Mammary epithelial cell (primary cell): ENCODE measurements around the gene ASGR1.

Source experiments
- CTCF ChIP-seq, 2 donors: IDR thresholded peaks in 1 of 2; conservative IDR thresholded peaks in 1 of 2; 2 replicates each; pipeline ENCODE4 v1.5.1; 2011 to 2012; ENCODE audit warnings: inconsistent platforms in 2 of 2, low read length in 2 of 2, mild to moderate bottlenecking in 2 of 2, control low read depth in 1 of 2, low read depth in 1 of 2; ENCODE audit not compliant: insufficient read depth in 1 of 2; ENCODE audit errors: extremely low read depth in 1 of 2
- EZH2 ChIP-seq: IDR thresholded peaks from 2 replicates; pipeline ENCODE4 v1.6.1; 2012; ENCODE audit warnings: low read length, inconsistent platforms, borderline replicate concordance

GRCh38 chr17:7129311-7129710, 49.9 kb downstream of the ASGR1 start:
- TF ChIP-seq EZH2 (no peak), CTCF (conservative IDR thresholded peaks at IDR 0.05 in 1 of 2, IDR thresholded peaks at IDR 0.05 in 1 of 2; ENCODE audit: extremely low read depth in 1 of 2, insufficient read depth in 1 of 2, low read depth in 1 of 2, low read length in 2 of 2) (no peak)
